ENCODE data around the gene C6orf15.

Gene C6orf15

DNA sequence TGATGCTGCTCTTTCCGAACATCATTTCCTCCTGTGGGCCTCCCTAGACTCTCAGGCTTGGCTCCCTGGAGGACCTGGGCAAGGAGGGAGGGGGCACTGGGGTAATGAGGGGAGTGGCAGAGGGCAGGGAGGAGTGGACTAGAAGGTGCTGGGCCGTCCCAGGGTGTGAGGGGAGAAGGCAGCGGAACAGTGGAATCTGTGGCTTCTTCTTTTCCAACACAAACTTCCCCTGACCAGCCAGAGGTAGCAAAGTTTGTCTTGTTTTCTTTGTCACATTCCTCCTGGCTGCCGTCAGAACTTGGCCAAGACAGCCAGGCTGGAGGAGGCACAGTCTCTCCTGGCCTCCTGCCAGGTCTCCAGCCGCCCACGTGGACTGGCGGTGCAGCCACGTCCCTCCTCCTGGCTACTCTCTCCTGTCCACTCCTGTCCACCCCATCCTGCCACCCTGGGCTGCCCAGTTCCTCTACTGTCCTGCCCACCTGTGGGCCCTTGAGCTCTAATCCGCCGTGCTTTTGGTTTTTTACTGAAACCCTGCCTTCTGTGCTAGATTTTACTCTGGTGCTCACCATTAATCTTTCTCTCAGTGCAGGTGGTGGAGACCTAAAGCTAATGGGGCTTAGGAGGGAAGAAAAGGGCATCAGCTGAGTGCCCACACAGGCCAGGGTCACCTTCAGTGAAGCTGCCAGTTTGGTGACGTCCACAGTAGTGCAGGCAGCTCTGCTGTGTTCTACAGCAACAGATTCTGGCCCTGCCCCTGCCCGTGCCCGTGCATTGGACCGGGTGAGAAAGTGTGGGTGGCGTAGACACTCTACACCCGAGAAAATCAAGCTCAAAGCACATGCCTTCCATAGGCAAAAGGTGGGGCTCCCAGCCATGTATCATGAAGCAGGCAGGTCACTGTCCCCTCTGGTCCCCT is 10.7 kb upstream of the C6orf15 start:
- TF ChIP-seq, protein P1, sequence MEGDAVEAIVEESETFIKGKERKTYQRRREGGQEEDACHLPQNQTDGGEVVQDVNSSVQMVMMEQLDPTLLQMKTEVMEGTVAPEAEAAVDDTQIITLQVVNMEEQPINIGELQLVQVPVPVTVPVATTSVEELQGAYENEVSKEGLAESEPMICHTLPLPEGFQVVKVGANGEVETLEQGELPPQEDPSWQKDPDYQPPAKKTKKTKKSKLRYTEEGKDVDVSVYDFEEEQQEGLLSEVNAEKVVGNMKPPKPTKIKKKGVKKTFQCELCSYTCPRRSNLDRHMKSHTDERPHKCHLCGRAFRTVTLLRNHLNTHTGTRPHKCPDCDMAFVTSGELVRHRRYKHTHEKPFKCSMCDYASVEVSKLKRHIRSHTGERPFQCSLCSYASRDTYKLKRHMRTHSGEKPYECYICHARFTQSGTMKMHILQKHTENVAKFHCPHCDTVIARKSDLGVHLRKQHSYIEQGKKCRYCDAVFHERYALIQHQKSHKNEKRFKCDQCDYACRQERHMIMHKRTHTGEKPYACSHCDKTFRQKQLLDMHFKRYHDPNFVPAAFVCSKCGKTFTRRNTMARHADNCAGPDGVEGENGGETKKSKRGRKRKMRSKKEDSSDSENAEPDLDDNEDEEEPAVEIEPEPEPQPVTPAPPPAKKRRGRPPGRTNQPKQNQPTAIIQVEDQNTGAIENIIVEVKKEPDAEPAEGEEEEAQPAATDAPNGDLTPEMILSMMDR (IDR thresholded peaks at IDR 0.05; ENCODE audit: control insufficient read depth, extremely low read depth, insufficient read depth), result no peak
- no peak overlapping the region for H3K4me3 ChIP-seq (ENCODE audit: low read depth, low read length)
- DNase-seq (ENCODE audit: low read depth), result peak; percentile 62

DNA sequence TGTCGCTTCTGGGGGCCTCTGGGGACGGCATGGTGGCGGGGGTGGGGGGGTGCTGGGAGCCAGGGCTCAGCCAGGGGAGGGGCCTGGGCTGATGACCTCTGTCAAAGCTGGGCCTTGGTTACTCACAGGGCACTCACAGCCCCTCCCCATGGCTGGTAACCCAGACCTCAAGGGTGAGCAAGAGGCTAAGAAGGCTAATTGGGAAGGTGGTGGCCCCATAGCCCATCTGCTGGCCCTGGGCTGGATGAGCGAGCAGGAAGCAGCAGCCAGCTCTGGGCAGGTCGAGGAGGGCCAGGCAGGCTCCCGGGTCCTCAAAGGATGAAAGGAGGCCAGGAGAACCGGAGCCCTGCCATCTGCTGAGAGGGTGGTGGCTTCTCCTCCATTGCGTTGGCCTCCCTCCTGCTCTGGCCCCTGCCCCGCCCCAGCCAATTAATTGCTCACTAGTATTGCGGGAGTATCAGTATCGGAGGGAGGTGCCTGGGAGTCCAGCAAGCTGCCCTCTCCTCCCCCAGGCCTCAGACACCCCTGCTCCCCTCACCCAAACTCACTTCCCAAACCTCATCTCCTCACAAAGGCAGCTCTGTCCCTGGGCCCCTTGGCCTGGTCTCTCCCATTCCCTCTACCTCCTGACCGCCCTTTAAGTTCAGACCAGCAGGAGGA is 8.9 kb upstream of the C6orf15 start:
- DNase-seq (ENCODE audit: low read depth), result no peak
- H3K4me3 ChIP-seq (ENCODE audit: low read depth, low read length), result no peak overlapping the region
- TF ChIP-seq, protein P1 (IDR thresholded peaks at IDR 0.05; ENCODE audit: control insufficient read depth, extremely low read depth, insufficient read depth), result no peak

DNA sequence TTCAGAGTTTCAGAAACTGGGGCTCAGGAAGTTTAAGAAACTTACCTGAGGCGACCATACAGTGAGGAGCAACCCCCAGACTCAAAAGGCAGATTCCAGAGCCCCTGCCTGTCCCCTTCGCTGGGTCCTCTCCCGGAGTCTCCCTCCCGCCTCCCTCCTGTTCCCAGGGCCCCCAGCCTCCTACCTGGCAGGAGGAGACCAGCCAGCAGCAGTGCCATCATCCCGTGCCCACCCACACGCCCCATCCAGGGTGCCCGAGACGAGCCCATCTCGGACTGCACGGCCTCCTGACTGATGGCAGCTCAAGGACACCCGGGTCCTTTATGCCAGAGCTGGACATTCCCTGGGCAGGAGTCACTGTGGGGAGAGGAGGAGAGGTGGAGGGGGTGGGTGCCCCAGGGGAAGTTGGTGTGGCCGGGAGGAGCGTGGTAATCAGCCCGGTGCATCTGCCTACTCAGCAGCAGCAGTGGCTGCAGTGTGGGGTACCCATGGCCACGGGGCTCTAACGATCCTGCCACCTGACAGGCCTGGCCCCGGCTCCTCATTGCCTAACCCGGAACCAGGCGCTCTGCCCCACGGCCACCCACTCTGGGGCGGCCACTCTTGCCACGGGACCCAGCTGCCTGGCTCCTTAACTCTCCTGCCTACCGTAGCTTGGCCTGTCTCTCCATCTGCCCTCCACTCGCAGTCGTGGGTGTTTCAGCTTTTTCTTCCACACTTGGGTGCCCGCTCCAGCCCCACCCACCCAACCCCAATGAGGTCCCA is 8.0 kb upstream of the C6orf15 start, which contains the start of gene CDSN:
TSS of gene CDSN (minus strand) at position 296 of the 765 bp plus-strand sequence. CDS start at position 269, 27 bp downstream.
- no peak for DNase-seq (ENCODE audit: low read depth)
- TF ChIP-seq, protein P1 (IDR thresholded peaks at IDR 0.05; ENCODE audit: control insufficient read depth, extremely low read depth, insufficient read depth), result no peak
- no peak within 1 kb of the TSS for H3K4me3 ChIP-seq (ENCODE audit: low read depth, low read length)

DNA sequence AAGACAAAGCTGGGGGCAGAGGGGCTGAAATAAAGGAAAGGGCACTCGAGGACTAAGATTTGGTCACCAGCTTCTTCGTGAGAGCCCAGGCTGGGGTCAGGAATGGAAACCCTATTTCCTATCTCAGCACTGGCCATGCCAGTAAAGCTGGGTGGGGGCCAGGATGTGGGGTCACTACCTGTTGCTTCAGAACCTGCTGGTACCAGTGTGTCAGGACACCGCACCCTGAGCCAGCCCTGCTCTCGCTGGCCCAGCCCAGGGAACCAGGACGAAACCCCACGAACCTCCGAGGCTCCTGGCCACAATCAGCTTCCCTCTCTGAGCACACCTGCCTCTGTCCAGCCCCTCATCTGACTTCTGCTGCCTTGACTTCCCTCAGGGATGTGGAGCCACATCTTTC is 5.8 kb upstream of the C6orf15 start:
- no peak overlapping the region for H3K4me3 ChIP-seq (ENCODE audit: low read depth, low read length)
- no peak for DNase-seq (ENCODE audit: low read depth)
- TF ChIP-seq, protein P1 (IDR thresholded peaks at IDR 0.05; ENCODE audit: control insufficient read depth, extremely low read depth, insufficient read depth), result no peak

GRCh38 chr6:31116661-31117385 is 4.4 kb upstream of the C6orf15 start:
- no peak overlapping the region for H3K4me3 ChIP-seq (ENCODE audit: low read depth, low read length)
- TF ChIP-seq, protein P1 (IDR thresholded peaks at IDR 0.05; ENCODE audit: control insufficient read depth, extremely low read depth, insufficient read depth), result no peak

GRCh38 chr6:31115941-31116560 is 3.7 kb upstream of the C6orf15 start:
- no peak for DNase-seq (ENCODE audit: low read depth)
- no peak overlapping the region for H3K4me3 ChIP-seq (ENCODE audit: low read depth, low read length)
- TF ChIP-seq, protein P1 (IDR thresholded peaks at IDR 0.05; ENCODE audit: control insufficient read depth, extremely low read depth, insufficient read depth), result no peak

More at GRCh38 chr6:31116661-31117385, 4.4 kb upstream of the C6orf15 start:
- DNase-seq (ENCODE audit: low read depth), result no peak

Measured in LNCaP clone FGC (cell line).